HL-60 (cell line): Measurements from ENCODE around the gene GZMH.

ENCODE experiments used
- DNase-seq, 2 experiments: peaks; one replicate each; pipeline ENCODE4 v3.0.0-alpha.2; 2010 to 2020; ENCODE audit warnings: low read depth in 1 of 2, low spot score in 1 of 2
- H3K27ac ChIP-seq: fragments of 250-450 bp; sonication (Bioruptor Pico); replicated peaks from 2 replicates; pipeline ENCODE4 v1.5.1; 2020; ENCODE audit warnings: mild to moderate bottlenecking, moderate library complexity
- H3K27me3 ChIP-seq: fragments of 250-450 bp; sonication (Bioruptor Pico); 2 replicates; pipeline ENCODE4 v1.5.1; 2021; ENCODE audit warnings: mild to moderate bottlenecking, moderate library complexity; ENCODE audit not compliant: insufficient read depth, poor library complexity, severe bottlenecking
- H3K4me3 ChIP-seq: replicated peaks from 2 replicates; pipeline ENCODE4 v1.5.1; 2011; ENCODE audit warnings: mild to moderate bottlenecking, control low read depth, low read length; ENCODE audit not compliant: insufficient read depth
- GABPA ChIP-seq: IDR thresholded peaks from 2 replicates; pipeline ENCODE4 v1.6.1; 2012; ENCODE audit warnings: low read depth
- POLR2AphosphoS5 ChIP-seq: IDR thresholded peaks from 2 replicates; pipeline ENCODE4 v1.6.1; 2012; ENCODE audit warnings: low read depth
- SPI1 ChIP-seq: IDR thresholded peaks from 2 replicates; pipeline ENCODE4 v1.6.1; 2012; ENCODE audit warnings: low read depth, mild to moderate bottlenecking, borderline replicate concordance
- TF ChIP-seq, protein P1 (sequence below): IDR thresholded peaks from 2 replicates; pipeline ENCODE4 v1.6.1; 2012; ENCODE audit warnings: low read depth; ENCODE audit not compliant: insufficient replicate concordance
- TF ChIP-seq, protein P2 (sequence below): IDR thresholded peaks from one replicate; pipeline ENCODE4 v1.5.1; 2011; ENCODE audit warnings: low read length, control low read depth, inconsistent platforms; ENCODE audit not compliant: insufficient read depth

GZMH gene

DNA sequence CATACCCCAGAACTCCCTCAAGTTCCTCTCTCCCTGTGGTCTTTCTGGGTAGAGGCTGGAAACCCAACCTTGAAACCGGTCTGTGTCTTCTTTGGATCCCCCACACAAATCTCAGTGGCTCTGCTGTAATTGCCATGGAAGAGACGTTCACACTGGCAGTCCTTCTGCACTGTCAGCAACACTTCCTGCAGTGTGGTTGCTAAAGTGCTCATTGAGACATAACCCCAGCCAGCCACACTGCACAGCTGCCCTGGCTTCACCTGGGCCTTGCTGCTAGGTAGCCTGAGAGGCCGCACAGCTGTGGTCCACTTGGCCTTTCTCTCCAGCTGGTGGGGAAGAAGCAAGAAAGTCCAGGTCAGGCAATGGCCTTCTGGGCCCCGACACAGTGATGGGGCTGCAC is 2.4 kb downstream of the GZMH start:
- H3K27me3 ChIP-seq: no peaks in the 10 kb centered on the region

DNA sequence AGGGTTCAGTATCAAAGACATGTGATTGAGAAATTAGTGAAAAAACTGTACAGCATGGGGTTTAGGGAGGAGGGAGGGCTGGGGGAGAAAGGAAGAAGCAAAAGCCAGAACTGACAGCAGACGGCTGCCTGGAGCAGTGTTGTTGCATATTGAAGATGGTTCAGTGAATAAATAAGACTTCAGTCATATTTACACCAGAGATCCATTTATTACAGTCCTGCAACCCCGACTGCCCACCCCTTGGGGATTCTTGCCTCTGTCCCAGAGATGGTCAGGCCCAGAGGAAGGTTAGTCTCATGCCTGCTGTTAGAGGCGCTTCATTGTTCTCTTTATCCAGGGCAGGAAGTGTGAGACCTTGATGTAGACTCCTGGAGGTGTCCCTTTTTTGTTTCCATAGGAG is 3.2 kb downstream of the GZMH start:
- Histone ChIP-seq H3K4me3 (no peak overlapping the region), H3K27ac (no peak overlapping the region), H3K27me3 (no peaks in the 10 kb centered on the region)
- TF ChIP-seq, protein P1, sequence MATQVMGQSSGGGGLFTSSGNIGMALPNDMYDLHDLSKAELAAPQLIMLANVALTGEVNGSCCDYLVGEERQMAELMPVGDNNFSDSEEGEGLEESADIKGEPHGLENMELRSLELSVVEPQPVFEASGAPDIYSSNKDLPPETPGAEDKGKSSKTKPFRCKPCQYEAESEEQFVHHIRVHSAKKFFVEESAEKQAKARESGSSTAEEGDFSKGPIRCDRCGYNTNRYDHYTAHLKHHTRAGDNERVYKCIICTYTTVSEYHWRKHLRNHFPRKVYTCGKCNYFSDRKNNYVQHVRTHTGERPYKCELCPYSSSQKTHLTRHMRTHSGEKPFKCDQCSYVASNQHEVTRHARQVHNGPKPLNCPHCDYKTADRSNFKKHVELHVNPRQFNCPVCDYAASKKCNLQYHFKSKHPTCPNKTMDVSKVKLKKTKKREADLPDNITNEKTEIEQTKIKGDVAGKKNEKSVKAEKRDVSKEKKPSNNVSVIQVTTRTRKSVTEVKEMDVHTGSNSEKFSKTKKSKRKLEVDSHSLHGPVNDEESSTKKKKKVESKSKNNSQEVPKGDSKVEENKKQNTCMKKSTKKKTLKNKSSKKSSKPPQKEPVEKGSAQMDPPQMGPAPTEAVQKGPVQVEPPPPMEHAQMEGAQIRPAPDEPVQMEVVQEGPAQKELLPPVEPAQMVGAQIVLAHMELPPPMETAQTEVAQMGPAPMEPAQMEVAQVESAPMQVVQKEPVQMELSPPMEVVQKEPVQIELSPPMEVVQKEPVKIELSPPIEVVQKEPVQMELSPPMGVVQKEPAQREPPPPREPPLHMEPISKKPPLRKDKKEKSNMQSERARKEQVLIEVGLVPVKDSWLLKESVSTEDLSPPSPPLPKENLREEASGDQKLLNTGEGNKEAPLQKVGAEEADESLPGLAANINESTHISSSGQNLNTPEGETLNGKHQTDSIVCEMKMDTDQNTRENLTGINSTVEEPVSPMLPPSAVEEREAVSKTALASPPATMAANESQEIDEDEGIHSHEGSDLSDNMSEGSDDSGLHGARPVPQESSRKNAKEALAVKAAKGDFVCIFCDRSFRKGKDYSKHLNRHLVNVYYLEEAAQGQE: no peak
- TF ChIP-seq GABPA (no peak), SPI1 (no peak), POLR2AphosphoS5 (no peak)
- TF ChIP-seq, protein P2, sequence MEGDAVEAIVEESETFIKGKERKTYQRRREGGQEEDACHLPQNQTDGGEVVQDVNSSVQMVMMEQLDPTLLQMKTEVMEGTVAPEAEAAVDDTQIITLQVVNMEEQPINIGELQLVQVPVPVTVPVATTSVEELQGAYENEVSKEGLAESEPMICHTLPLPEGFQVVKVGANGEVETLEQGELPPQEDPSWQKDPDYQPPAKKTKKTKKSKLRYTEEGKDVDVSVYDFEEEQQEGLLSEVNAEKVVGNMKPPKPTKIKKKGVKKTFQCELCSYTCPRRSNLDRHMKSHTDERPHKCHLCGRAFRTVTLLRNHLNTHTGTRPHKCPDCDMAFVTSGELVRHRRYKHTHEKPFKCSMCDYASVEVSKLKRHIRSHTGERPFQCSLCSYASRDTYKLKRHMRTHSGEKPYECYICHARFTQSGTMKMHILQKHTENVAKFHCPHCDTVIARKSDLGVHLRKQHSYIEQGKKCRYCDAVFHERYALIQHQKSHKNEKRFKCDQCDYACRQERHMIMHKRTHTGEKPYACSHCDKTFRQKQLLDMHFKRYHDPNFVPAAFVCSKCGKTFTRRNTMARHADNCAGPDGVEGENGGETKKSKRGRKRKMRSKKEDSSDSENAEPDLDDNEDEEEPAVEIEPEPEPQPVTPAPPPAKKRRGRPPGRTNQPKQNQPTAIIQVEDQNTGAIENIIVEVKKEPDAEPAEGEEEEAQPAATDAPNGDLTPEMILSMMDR: no peak
- peak in 1 of 2 experiments; percentile 41 for DNase-seq

More for the DNA sequence above, 2.4 kb downstream of the GZMH start:
- H3K27ac ChIP-seq: no peak overlapping the region
- TF ChIP-seq, protein P1: no peak
- TF ChIP-seq GABPA: no peak
- peak; percentile 13; the same call in 1 of the 2 replicates for TF ChIP-seq SPI1
- peak; percentile 93 for TF ChIP-seq POLR2AphosphoS5
- TF ChIP-seq, protein P2: no peak
- no peak overlapping the region for H3K4me3 ChIP-seq
- DNase-seq: peak in 1 of 2 experiments; percentile 79

DNA sequence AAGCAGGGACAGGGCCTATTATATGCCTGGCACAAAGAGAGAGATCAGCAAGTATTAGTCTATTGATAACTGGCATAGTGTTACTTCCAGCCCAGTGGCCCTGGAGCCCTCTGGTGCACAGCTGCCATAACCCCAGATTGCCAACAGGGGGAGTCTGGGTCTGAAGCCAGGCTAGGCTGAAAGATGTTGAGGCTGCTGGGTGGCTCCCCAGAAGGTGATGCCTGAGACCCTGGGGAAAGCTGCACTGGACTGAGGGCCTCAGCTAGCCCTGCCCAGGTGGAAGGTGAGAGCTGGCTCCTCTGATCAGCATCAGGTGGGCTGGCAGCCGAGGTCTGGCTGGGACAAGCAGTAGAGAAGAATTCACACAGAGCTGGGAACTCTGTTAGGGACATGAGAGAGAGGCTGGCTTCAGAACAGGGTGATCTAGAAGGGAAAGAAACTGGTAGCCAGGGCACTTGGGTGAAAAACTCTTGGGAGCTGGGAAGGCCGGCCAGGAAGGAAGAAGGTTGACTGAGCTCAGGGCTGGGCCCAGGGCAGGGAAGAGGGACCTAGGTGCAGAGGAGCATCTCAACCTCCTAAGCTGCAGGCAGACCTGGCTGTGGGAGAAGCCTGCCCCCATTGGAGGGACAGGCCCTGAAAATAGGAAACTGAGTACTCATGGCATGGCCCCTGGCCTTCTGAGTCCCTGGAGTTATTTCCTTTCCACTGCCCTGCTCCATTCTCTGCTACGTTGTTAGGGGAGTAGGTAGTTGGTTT is 3.9 kb downstream of the GZMH start:
- no peaks in the 10 kb centered on the region for H3K27me3 ChIP-seq
- 0 out of 2 replicates have a peak overlapping the region, but pooled peaks have one; percentile 3 for H3K27ac ChIP-seq
- H3K4me3 ChIP-seq: no peak overlapping the region
- TF ChIP-seq POLR2AphosphoS5: no peak
- TF ChIP-seq, protein P2: peak; percentile 84
- DNase-seq: peak in 1 of 2 experiments; percentile 73
